ENCODE results near the gene WDPCP.

GRCh38 chr2:63268946-63269345, 319.3 kb downstream of the WDPCP start:
- TF ChIP-seq POLR2AphosphoS5 (IDR thresholded peaks at IDR 0.05; ENCODE audit: insufficient read depth in 1 of 2, low read depth in 1 of 2): no peak
- no peak for TF ChIP-seq CTCF (IDR thresholded peaks at IDR 0.05)

Data from vagina (tissue), 2 donors.